ENCODE results near the gene ZFAND6.

ZFAND6 gene

DNA sequence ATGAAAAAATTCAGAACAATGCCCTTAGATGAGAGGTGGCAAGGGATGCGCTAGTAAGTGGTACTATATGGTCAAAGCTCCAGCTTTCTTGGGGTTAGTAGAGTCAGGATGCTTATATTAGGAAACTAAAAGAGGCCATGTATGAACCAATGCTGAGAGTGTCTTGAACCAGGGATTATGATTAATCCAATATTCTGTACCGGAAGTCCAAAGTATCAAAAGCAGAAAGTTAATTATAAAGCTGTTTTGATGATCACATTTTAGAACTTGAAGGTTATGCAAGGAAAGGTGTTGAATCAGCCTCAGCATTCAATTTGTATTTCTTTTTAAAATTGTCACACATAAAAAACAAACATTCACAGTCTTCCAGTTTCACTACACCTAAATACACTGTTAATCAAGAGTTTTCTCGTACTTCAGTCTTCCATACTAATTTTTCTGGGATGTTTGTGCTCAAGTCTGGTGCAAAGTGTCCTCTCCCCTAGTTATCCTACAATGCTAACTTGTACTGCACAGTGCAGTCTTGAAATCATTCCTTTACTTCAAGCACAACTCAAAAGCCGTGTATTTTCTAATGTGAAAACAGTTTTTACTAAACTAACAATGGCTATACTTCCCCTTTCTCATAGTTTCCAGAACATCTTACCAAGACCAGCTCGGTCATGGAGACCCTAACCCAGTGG, 82.6 kb downstream of the ZFAND6 start:
- Histone ChIP-seq H3F3A (ENCODE audit: control insufficient read depth, insufficient read depth) (no peaks in the 10 kb centered on the region), H3K79me2 (ENCODE audit: control insufficient read depth, low read length) (no peaks in the 10 kb centered on the region)
- TF ChIP-seq, protein P1, sequence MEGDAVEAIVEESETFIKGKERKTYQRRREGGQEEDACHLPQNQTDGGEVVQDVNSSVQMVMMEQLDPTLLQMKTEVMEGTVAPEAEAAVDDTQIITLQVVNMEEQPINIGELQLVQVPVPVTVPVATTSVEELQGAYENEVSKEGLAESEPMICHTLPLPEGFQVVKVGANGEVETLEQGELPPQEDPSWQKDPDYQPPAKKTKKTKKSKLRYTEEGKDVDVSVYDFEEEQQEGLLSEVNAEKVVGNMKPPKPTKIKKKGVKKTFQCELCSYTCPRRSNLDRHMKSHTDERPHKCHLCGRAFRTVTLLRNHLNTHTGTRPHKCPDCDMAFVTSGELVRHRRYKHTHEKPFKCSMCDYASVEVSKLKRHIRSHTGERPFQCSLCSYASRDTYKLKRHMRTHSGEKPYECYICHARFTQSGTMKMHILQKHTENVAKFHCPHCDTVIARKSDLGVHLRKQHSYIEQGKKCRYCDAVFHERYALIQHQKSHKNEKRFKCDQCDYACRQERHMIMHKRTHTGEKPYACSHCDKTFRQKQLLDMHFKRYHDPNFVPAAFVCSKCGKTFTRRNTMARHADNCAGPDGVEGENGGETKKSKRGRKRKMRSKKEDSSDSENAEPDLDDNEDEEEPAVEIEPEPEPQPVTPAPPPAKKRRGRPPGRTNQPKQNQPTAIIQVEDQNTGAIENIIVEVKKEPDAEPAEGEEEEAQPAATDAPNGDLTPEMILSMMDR (IDR thresholded peaks at IDR 0.05; ENCODE audit: low read depth, low read length, poor library complexity, severe bottlenecking) = no peak
- TF ChIP-seq EZH2phosphoT487 (IDR thresholded peaks at IDR 0.05; ENCODE audit: borderline replicate concordance, low read length) = no peak

DNA sequence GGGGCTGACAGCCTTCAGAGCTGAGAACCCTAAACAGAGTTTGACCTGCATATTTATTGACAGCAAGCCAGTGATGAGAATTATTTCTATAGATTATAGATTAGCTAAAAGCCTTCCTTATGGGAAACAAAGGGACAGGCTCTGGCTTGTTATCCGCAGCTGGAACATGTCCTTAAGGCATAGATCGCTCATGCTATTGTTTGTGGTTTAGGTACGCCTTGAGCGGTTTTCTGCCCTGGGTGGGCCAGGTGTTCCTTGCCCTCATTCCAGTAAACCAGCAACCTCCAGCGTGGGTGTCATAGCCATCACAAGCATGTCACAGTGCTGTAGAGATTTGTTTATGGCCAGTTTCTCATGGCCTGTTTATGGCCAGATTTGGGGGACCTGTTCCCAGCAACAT, 83.2 kb downstream of the ZFAND6 start:
- Histone ChIP-seq H3K9me2 (replicated peaks; ENCODE audit: control insufficient read depth, low read length) (no peaks in the 10 kb centered on the region), H3K4me1 (ENCODE audit: control insufficient read depth, low read length) (no peaks in the 10 kb centered on the region)

More for the DNA sequence above, 82.6 kb downstream of the ZFAND6 start:
- no peaks in the 10 kb centered on the region for H3K4me1 ChIP-seq (ENCODE audit: control insufficient read depth, low read length)
- H3K9me3 ChIP-seq (ENCODE audit: control insufficient read depth, insufficient read depth, low read length) = no peaks in the 10 kb centered on the region
- H3K36me3 ChIP-seq (ENCODE audit: control insufficient read depth, low read length) = peaks cover 8% of the 10 kb centered on the region
- H3K27ac ChIP-seq (ENCODE audit: low read depth, low read length) = no peak overlapping the region
- H3K4me3 ChIP-seq (ENCODE audit: low read length) = no peak overlapping the region
- H3K4me2 ChIP-seq (ENCODE audit: low read length) = no peak overlapping the region
- H3K9me2 ChIP-seq (replicated peaks; ENCODE audit: control insufficient read depth, low read length) = no peaks in the 10 kb centered on the region
- H3K27me3 ChIP-seq (ENCODE audit: control insufficient read depth, low read length) = no peaks in the 10 kb centered on the region
- H4K20me1 ChIP-seq (ENCODE audit: control insufficient read depth, insufficient read depth, low read depth, low read length) = no peaks in the 10 kb centered on the region

DNA sequence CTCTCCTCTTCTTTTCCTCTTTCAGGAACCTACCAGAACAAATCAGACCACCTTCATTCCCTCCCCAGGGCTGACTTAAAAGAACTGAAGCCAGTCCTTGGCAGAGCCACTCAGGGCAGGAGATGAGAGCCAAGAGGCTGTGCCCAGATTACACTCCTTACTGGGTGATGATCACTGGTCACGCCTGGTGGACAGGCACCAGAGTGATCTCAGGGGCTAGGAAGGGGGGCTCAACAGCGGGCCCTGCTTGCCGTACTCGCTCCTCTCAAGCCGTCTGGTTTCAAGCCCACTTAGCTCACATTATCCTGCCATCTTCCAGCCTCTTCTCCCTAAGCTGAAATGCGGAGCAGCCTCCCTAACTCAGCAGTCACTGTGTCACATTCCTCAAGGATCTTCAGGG, 91.7 kb downstream of the ZFAND6 start:
- no peaks in the 10 kb centered on the region for H3K27me3 ChIP-seq (ENCODE audit: control insufficient read depth, low read length)
- H3K27ac ChIP-seq (ENCODE audit: low read depth, low read length) = no peak overlapping the region
- no peaks in the 10 kb centered on the region for H4K20me1 ChIP-seq (ENCODE audit: control insufficient read depth, insufficient read depth, low read depth, low read length)
- no peak overlapping the region for H3K4me2 ChIP-seq (ENCODE audit: low read length)
- H3K4me1 ChIP-seq (ENCODE audit: control insufficient read depth, low read length) = peaks cover 28% of the 10 kb centered on the region
- H3K4me3 ChIP-seq (ENCODE audit: low read length) = no peak overlapping the region
- no peaks in the 10 kb centered on the region for H3K9me2 ChIP-seq (replicated peaks; ENCODE audit: control insufficient read depth, low read length)
- no peaks in the 10 kb centered on the region for H3K79me2 ChIP-seq (ENCODE audit: control insufficient read depth, low read length)
- H3K36me3 ChIP-seq (ENCODE audit: control insufficient read depth, low read length) = no peaks in the 10 kb centered on the region
- no peaks in the 10 kb centered on the region for H3K9me3 ChIP-seq (ENCODE audit: control insufficient read depth, insufficient read depth, low read length)
- no peaks in the 10 kb centered on the region for H3F3A ChIP-seq (ENCODE audit: control insufficient read depth, insufficient read depth)
- TF ChIP-seq, protein P1 (IDR thresholded peaks at IDR 0.05; ENCODE audit: low read depth, low read length, poor library complexity, severe bottlenecking) = no peak
- no peak for TF ChIP-seq EZH2phosphoT487 (IDR thresholded peaks at IDR 0.05; ENCODE audit: borderline replicate concordance, low read length)

More for the DNA sequence above, 83.2 kb downstream of the ZFAND6 start:
- no peak overlapping the region for H3K4me2 ChIP-seq (ENCODE audit: low read length)
- no peaks in the 10 kb centered on the region for H3K9me3 ChIP-seq (ENCODE audit: control insufficient read depth, insufficient read depth, low read length)
- H3K27me3 ChIP-seq (ENCODE audit: control insufficient read depth, low read length) = no peaks in the 10 kb centered on the region
- no peaks in the 10 kb centered on the region for H3K79me2 ChIP-seq (ENCODE audit: control insufficient read depth, low read length)
- no peak overlapping the region for H3K4me3 ChIP-seq (ENCODE audit: low read length)
- no peaks in the 10 kb centered on the region for H4K20me1 ChIP-seq (ENCODE audit: control insufficient read depth, insufficient read depth, low read depth, low read length)
- H3K27ac ChIP-seq (ENCODE audit: low read depth, low read length) = no peak overlapping the region
- TF ChIP-seq, protein P1 (IDR thresholded peaks at IDR 0.05; ENCODE audit: low read depth, low read length, poor library complexity, severe bottlenecking) = no peak
- no peak for TF ChIP-seq EZH2phosphoT487 (IDR thresholded peaks at IDR 0.05; ENCODE audit: borderline replicate concordance, low read length)
- H3K36me3 ChIP-seq (ENCODE audit: control insufficient read depth, low read length) = peaks cover 4% of the 10 kb centered on the region
- H3F3A ChIP-seq (ENCODE audit: control insufficient read depth, insufficient read depth) = no peaks in the 10 kb centered on the region
